ENCODE results near the gene PLXNA4. TPM values are rescaled to one million over a fixed set of nuclear protein-coding genes. Genes with fewer than 3 reads are reported as not detected.

PLXNA4 gene
- total RNA-seq, 1 experiment from 2014 or later = not detected

- Histone ChIP-seq H3K27ac (ENCODE audit: low read depth, low read length) (no peak overlapping the region), H3K9ac (ENCODE audit: low read length) (no peak overlapping the region), H3K27me3 (ENCODE audit: insufficient read depth, low read length) (peaks cover 69% of the 10 kb centered on the region), H4K20me1 (ENCODE audit: insufficient read depth) (no peaks in the 10 kb centered on the region), H3K9me3 (ENCODE audit: control insufficient read depth in 1 of 2, insufficient read depth in 1 of 2, low read depth in 1 of 2, low read length in 2 of 2) (no peaks in the 10 kb centered on the region), H3K4me3 (replicated peaks in 1 of 2; ENCODE audit: low read depth in 1 of 2, low read length in 2 of 2) (no peak overlapping the region), H2AFZ (ENCODE audit: low read depth, low read length, poor library complexity, severe bottlenecking) (no peak overlapping the region), H3K4me1 (ENCODE audit: control insufficient read depth in 1 of 2, insufficient read depth in 2 of 2, low read length in 2 of 2) (no peaks in the 10 kb centered on the region), H3K79me2 (ENCODE audit: insufficient read depth, low read length) (no peaks in the 10 kb centered on the region), H3K36me3 (ENCODE audit: control insufficient read depth in 1 of 2, insufficient read depth in 2 of 2, low read length in 2 of 2) (no peaks in the 10 kb centered on the region), H3K9me2 (ENCODE audit: insufficient read depth) (no peaks in the 10 kb centered on the region), H3K4me2 (ENCODE audit: low read length) (no peak overlapping the region)
- no TSS peak for BruUV-seq (replicated peaks)
- intact Hi-C loops (cut with micrococcal nuclease) = no loop called here
- no peak for ATAC-seq
- DNase-seq (ENCODE audit: low read depth, low spot score) = no peak
- CTCF ChIA-PET = no interaction called here
- POLR2A ChIA-PET = no interaction called here
- TF ChIP-seq FOSL1 (IDR thresholded peaks at IDR 0.05; ENCODE audit: low read depth) (no peak), ZNF274 (IDR thresholded peaks at IDR 0.05; ENCODE audit: low read depth, low read length) (no peak), POLR2AphosphoS5 (IDR thresholded peaks at IDR 0.05; ENCODE audit: low read depth, low read length) (no peak)
- RAD21 ChIA-PET (ENCODE audit: low non-redundant PET in 1 of 2, low total read pairs in 2 of 2, uncharacterized antibody in 2 of 2, unreplicated experiment in 2 of 2) = no interaction called here
These were observed 110.8 kb downstream of the PLXNA4 start for GRCh38 chr7:132465516-132465915.

DNA sequence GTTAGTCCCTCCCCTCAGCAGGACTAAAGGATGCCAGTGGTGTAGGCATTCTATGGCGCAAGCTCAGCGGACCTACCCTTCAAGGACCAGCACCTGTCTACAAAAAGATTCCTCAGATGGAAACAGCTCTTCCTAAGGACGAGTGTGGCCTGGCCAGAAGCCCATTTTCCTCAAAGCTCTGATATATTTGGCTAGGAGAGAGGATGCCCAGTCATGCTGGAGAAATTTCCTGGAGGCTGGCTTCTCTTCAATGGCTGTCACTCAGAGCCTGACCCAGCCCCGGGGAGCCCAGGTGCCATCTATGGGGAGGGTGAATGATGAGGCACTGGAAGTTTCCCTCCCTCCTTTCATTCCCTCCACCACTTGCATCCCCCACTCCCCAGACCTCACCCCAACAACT lies 111.5 kb downstream of the PLXNA4 start:
- Histone ChIP-seq H3K36me3 (ENCODE audit: control insufficient read depth in 1 of 2, insufficient read depth in 2 of 2, low read length in 2 of 2) (no peaks in the 10 kb centered on the region), H2AFZ (ENCODE audit: low read depth, low read length, poor library complexity, severe bottlenecking) (no peak overlapping the region), H3K27me3 (ENCODE audit: insufficient read depth, low read length) (peaks cover 67% of the 10 kb centered on the region), H3K9me3 (ENCODE audit: control insufficient read depth in 1 of 2, insufficient read depth in 1 of 2, low read depth in 1 of 2, low read length in 2 of 2) (no peaks in the 10 kb centered on the region), H4K20me1 (ENCODE audit: insufficient read depth) (no peaks in the 10 kb centered on the region), H3K27ac (ENCODE audit: low read depth, low read length) (no peak overlapping the region), H3K9me2 (ENCODE audit: insufficient read depth) (no peaks in the 10 kb centered on the region), H3K9ac (ENCODE audit: low read length) (no peak overlapping the region), H3K4me1 (ENCODE audit: control insufficient read depth in 1 of 2, insufficient read depth in 2 of 2, low read length in 2 of 2) (no peaks in the 10 kb centered on the region), H3K79me2 (ENCODE audit: insufficient read depth, low read length) (no peaks in the 10 kb centered on the region), H3K4me2 (ENCODE audit: low read length) (no peak overlapping the region), H3K4me3 (replicated peaks in 1 of 2; ENCODE audit: low read depth in 1 of 2, low read length in 2 of 2) (no peak overlapping the region)
- CTCF ChIA-PET = no interaction called here
- no TSS peak for BruUV-seq (replicated peaks)
- POLR2A ChIA-PET = no interaction called here
- intact Hi-C loops (cut with micrococcal nuclease) = no loop called here
- DNase-seq (ENCODE audit: low read depth, low spot score) (no peak), ATAC-seq (no peak)
- RAD21 ChIA-PET (ENCODE audit: low non-redundant PET in 1 of 2, low total read pairs in 2 of 2, uncharacterized antibody in 2 of 2, unreplicated experiment in 2 of 2) = no interaction called here
- TF ChIP-seq EZH2 (IDR thresholded peaks at IDR 0.05) (no peak), CEBPB (IDR thresholded peaks at IDR 0.05; ENCODE audit: low read depth) (no peak), EGR1 (IDR thresholded peaks at IDR 0.05; ENCODE audit: low read depth) (no peak)
